Esophagus muscularis mucosa (tissue), 4 donors: ENCODE results near the gene KSR1. TPM values are rescaled to one million over a fixed set of nuclear protein-coding genes. Genes with fewer than 3 reads are reported as not detected.
"Not testable (repeated sequence)": the region's sequence is repeated elsewhere in the genome, so short reads cannot be mapped to it uniquely, and the experiment has no call there.

Experiments
- DNase-seq: peaks from one replicate; pipeline ENCODE4 v3.0.0-alpha.2; 2017; ENCODE audit errors: extremely low spot score
- H3K27ac ChIP-seq, 4 donors: fragments of 200-600 bp; sonication (generic); replicated peaks in 1 of 4; 1 replicate in 3 of 4; 2 replicates in 1 of 4; pipeline ENCODE4 v1.5.1; 2016 to 2019; ENCODE audit warnings: mild to moderate bottlenecking in 1 of 4
- H3K27me3 ChIP-seq, 4 donors: fragments of 200-600 bp; sonication (generic); one replicate each; pipeline versions ENCODE4 v1.5.1 to v1.6.0; 2016 to 2019
- H3K36me3 ChIP-seq, 4 donors: fragments of 200-600 bp; sonication (generic); one replicate each; pipeline ENCODE4 v1.5.1; 2016 to 2019
- H3K4me1 ChIP-seq, 4 donors: fragments of 200-600 bp; sonication (generic); one replicate each; pipeline ENCODE4 v1.5.1; 2016 to 2019
- H3K4me3 ChIP-seq, 4 donors: fragments of 200-600 bp; sonication (generic); 1 replicate in 2 of 4; 2 replicates in 2 of 4; pipeline ENCODE4 v1.5.1; 2016 to 2019; ENCODE audit warnings: mild to moderate bottlenecking in 4 of 4, moderate library complexity in 1 of 4
- H3K9me3 ChIP-seq, 4 donors: fragments of 200-600 bp; sonication (generic); 1 replicate in 3 of 4; 2 replicates in 1 of 4; pipeline ENCODE4 v1.5.1; 2016 to 2019
- EP300 ChIP-seq: sonication (generic); formaldehyde crosslinking; IDR thresholded peaks from one replicate; pipeline ENCODE4 v1.6.1; 2017; ENCODE audit warnings: antibody characterized with exemption
- POLR2A ChIP-seq: fragments of 450-650 bp; IDR thresholded peaks from one replicate; pipeline ENCODE4 v1.6.1; 2017; ENCODE audit warnings: antibody characterized with exemption, moderate library complexity, mild to moderate bottlenecking, low read depth
- POLR2AphosphoS5 ChIP-seq, 2 donors: sonication (generic); formaldehyde crosslinking; IDR thresholded peaks; one replicate each; pipeline ENCODE4 v1.6.1; 2017; ENCODE audit warnings: antibody characterized with exemption in 2 of 2
- WGBS: methylation state at CpG from one replicate; pipeline ENCODE4 v1.1.5; 2018; 5-methylcytosine and 5-hydroxymethylcytosine counted together
- intact Hi-C: fragments of 100-400 bp; cut with DNase I; formaldehyde crosslinking; loops from one replicate; pipeline ENCODE4 v1.15.1; 2023
- total RNA-seq, 4 donors: library from RNA; depleted of rRNA; stranded (reverse); fragments of >200 nt; gene quantifications; one replicate each; pipeline versions ENCODE4 v1.1.0 to v1.2.1, GENCODE V29; 2016
- TF ChIP-seq, protein P1 (sequence below), 3 experiments: fragments of 200-600 bp in 2 of 3; fragments of 450-650 bp in 1 of 3; sonication (generic) in 2 of 3; IDR thresholded peaks; one replicate each; pipeline ENCODE4 v1.5.1; 2017 to 2019; ENCODE audit warnings: antibody characterized with exemption in 3 of 3, mild to moderate bottlenecking in 2 of 3, moderate library complexity in 1 of 3

KSR1 gene
- total RNA-seq, 4 donors from 2014 or later, result 13.3 to 18.9 (median 13.7) TPM

DNA sequence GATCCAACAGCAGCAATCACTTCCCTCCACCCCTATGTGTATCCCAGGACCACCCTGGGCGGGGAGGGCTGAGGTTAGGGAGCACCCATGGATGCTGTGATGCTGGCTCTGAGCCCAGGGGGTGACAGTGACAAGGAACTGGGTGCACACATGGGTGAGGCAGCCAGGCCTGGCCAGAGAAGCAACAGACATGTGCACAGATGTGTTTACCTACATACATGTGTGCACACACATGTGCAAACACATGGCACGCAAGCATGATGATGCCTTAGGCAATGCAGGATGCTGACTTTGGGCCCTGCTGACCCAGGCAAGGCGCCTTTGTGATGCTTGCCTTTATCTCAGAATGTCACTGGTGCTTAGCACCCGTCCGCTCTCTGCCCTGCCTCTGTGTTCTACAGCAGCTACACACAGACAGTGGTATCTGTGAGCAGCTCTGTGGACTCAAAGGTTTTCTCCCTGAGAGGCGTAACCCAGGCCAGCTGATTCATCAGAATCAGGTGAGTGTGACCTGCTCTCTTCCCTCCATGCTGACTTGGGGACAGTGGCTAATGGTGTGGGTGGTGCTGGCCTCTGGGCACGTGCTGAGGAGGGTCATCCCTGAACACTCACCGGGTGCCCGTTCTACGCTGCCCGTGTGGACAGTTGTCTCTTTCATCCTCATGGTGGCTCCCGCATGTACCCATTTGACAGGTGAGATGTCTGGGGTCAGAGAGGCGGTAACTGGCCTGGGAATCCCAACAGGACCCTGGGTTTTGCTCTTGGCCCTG is 38.5 kb upstream of the KSR1 start:
- H3K4me1 ChIP-seq, result no peaks in the 10 kb centered on the region
- 94% methylated on average over 12 of the region's 13 CpGs for WGBS
- no peak overlapping the region for H3K4me3 ChIP-seq
- no peaks in the 10 kb centered on the region for H3K9me3 ChIP-seq
- no peak overlapping the region for H3K27ac ChIP-seq
- intact Hi-C loops, result no loop called here
- no peaks in the 10 kb centered on the region for H3K27me3 ChIP-seq
- no peak for TF ChIP-seq POLR2AphosphoS5 (IDR thresholded peaks at IDR 0.05)
- TF ChIP-seq, protein P1, sequence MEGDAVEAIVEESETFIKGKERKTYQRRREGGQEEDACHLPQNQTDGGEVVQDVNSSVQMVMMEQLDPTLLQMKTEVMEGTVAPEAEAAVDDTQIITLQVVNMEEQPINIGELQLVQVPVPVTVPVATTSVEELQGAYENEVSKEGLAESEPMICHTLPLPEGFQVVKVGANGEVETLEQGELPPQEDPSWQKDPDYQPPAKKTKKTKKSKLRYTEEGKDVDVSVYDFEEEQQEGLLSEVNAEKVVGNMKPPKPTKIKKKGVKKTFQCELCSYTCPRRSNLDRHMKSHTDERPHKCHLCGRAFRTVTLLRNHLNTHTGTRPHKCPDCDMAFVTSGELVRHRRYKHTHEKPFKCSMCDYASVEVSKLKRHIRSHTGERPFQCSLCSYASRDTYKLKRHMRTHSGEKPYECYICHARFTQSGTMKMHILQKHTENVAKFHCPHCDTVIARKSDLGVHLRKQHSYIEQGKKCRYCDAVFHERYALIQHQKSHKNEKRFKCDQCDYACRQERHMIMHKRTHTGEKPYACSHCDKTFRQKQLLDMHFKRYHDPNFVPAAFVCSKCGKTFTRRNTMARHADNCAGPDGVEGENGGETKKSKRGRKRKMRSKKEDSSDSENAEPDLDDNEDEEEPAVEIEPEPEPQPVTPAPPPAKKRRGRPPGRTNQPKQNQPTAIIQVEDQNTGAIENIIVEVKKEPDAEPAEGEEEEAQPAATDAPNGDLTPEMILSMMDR (IDR thresholded peaks at IDR 0.05), result no peak
- TF ChIP-seq POLR2A, result no peak
- TF ChIP-seq EP300, result no peak
- DNase-seq, result no peak
- no peaks in the 10 kb centered on the region for H3K36me3 ChIP-seq

DNA sequence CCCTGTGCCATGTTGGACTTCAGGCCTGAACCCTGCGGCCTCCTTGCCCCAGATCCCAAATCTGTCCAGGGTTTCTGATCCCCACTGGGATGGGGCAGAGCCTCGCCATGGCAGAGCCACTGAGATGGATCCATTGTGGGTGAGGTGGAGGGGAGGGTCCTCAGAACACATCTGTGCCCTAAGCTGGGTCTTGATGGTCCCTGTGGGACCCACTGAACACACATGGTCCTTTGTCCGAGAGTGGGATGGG is 38.0 kb upstream of the KSR1 start:
- TF ChIP-seq EP300, result no peak
- TF ChIP-seq, protein P1 (IDR thresholded peaks at IDR 0.05), result no peak
- TF ChIP-seq POLR2A, result no peak
- no peak for TF ChIP-seq POLR2AphosphoS5 (IDR thresholded peaks at IDR 0.05)
- WGBS, result 100% methylated on average over 1 of the region's 3 CpGs
- no peak overlapping the region for H3K27ac ChIP-seq

DNA sequence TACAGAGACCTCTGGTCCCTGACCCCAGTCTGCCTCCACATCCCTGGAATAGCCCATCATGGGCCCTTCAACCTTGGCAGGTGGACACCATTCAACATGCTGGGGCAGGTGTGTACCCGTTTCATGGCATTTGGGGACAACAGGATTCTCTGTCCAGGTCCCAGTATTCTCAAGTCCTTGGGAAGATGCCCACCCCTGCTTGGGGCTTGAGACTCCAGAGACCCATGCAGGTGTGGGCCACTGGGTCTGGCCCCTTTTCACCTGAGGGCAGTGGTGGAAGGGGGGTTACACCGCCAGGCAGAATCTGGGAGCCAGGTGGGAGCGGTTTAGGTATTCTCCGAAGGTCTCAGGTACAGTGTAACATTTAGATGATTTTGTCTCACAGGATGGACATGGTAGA is 37.1 kb upstream of the KSR1 start:
- WGBS, result 92% methylated on average over 4 of the region's 4 CpGs
- DNase-seq, result no peak
- Histone ChIP-seq H3K4me3 (no peak overlapping the region), H3K9me3 (no peaks in the 10 kb centered on the region), H3K4me1 (no peaks in the 10 kb centered on the region), H3K27ac (no peak overlapping the region), H3K36me3 (no peaks in the 10 kb centered on the region), H3K27me3 (no peaks in the 10 kb centered on the region)
- intact Hi-C loops, result no loop called here
- TF ChIP-seq EP300 (no peak), POLR2A (no peak), POLR2AphosphoS5 (IDR thresholded peaks at IDR 0.05) (no peak)
- TF ChIP-seq, protein P1 (IDR thresholded peaks at IDR 0.05), result no peak

More for the DNA sequence above, 38.0 kb upstream of the KSR1 start:
- H3K4me1 ChIP-seq, result no peaks in the 10 kb centered on the region
- no peak overlapping the region for H3K4me3 ChIP-seq
- H3K36me3 ChIP-seq, result no peaks in the 10 kb centered on the region
- H3K9me3 ChIP-seq, result no peaks in the 10 kb centered on the region
- no peak for DNase-seq
- intact Hi-C loops, result no loop called here
- H3K27me3 ChIP-seq, result no peaks in the 10 kb centered on the region

DNA sequence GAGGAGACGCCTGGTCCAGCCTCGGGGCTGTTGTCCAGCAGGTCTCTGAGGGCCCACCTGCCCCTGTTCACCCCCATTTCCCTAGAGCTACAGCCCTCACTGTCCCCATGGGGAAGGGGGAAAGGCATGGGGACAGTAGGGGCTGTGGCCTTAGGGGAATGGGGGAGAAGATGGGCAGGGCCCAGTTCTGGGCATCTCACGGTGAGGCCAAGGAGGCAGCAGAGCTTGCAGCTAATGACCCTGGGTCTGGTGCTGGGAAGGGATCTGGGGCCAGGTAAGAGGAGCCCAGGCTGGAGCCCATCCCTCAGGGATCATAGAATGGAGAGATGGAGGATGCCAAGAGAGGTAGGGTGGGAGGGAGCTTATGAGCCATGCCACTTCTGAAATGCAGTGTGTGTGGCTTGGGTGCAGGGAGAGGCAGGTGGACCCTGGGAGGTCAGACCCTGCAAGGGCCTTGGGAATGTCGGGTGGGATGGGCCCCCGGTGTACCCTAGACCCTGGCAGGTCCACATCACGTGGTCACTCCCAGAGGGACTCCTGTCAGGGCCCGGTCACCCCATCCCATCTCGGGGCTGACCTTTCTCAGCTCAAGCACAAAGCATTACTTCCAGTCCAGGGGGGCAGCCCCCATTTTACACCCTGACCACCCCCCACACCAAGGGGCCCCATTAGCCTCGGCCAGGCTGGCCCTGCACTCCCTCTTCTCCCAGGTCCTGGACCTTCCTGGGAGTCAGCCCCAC is 35.9 kb upstream of the KSR1 start:
- Histone ChIP-seq H3K9me3 (no peaks in the 10 kb centered on the region), H3K4me3 (no peak overlapping the region), H3K27ac (no peak overlapping the region), H3K36me3 (no peaks in the 10 kb centered on the region), H3K4me1 (no peaks in the 10 kb centered on the region), H3K27me3 (no peaks in the 10 kb centered on the region)
- TF ChIP-seq POLR2A, result no peak
- no peak for TF ChIP-seq EP300
- TF ChIP-seq POLR2AphosphoS5 (IDR thresholded peaks at IDR 0.05), result no peak
- WGBS, result 92% methylated on average over 7 of the region's 9 CpGs
- intact Hi-C loops, result no loop called here
- no peak for DNase-seq

DNA sequence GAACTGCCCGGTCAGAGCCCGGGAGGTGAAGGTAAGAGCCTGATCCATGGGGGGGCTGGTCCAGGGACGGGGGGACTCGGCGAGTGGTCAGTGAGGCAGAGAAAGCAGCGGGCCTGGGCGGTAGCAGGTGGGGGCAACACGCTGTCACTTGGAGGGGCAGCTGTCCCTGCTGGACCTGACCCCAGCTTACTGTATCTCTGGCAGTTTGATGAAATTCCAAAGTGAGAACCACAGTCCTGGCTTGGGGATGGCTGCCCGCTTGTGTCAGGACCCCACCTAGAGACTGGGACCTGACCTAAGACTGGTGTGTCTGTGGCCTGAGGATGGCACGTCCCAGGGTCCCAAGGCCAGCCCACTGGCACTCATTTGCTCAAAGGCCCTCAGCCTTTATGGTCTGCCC is 35.1 kb upstream of the KSR1 start:
- H3K4me3 ChIP-seq, result no peak overlapping the region
- TF ChIP-seq, protein P1 (IDR thresholded peaks at IDR 0.05), result no peak
- no peak for TF ChIP-seq POLR2AphosphoS5 (IDR thresholded peaks at IDR 0.05)
- no peak for TF ChIP-seq EP300
- no peak for TF ChIP-seq POLR2A
- no peaks in the 10 kb centered on the region for H3K4me1 ChIP-seq
- H3K36me3 ChIP-seq, result no peaks in the 10 kb centered on the region
- intact Hi-C loops, result no loop called here
- H3K27me3 ChIP-seq, result no peaks in the 10 kb centered on the region
- H3K9me3 ChIP-seq, result no peaks in the 10 kb centered on the region
- WGBS, result 100% methylated on average over 5 of the region's 10 CpGs
- H3K27ac ChIP-seq, result no peak overlapping the region
- no peak for DNase-seq

DNA sequence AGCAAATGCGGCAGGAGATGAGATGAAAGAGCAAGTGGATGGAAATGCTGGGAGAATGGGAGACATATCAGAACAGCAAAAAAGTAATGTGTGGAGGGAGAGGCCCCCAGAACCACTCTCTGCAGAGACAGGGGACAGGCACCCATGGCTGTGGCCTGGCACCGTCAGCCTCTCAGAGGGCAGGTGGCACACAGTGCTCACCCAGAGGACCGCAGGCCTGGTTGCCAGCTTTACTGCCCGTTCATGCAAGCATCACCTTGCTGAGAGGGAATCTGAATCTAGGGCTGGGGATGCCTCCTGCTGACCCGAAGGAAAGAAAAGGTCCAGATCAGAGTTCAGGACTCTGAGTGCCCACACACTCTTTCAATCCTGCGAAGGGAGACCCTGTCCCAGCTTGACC is 34.6 kb upstream of the KSR1 start:
- H3K27ac ChIP-seq, H3K9me3 ChIP-seq, H3K4me3 ChIP-seq, H3K4me1 ChIP-seq, intact Hi-C loops, DNase-seq, H3K36me3 ChIP-seq, H3K27me3 ChIP-seq: not testable (repeated sequence)
- 92% methylated on average over 6 of the region's 6 CpGs for WGBS
